Neural progenitor cell (in vitro differentiated cells): ENCODE measurements around the gene APIP. TPM values are rescaled to one million over a fixed set of nuclear protein-coding genes. Genes with fewer than 3 reads are reported as not detected.
A peak's percentile ranks its signal among the peaks of the same experiment; 100 is the strongest.

Experiments used
- DNase-seq: peaks from one replicate; pipeline ENCODE4 v3.0.0-alpha.2; 2016; ENCODE audit warnings: low spot score
- H2AFZ ChIP-seq: fragments of 200-600 bp; sonication (generic); replicated peaks from 2 replicates; pipeline ENCODE4 v1.6.1; 2016; ENCODE audit warnings: antibody characterized with exemption
- H3F3A ChIP-seq: fragments of 200-600 bp; sonication (generic); 2 replicates; pipeline ENCODE4 v1.6.1; 2016; ENCODE audit warnings: antibody characterized with exemption, low read depth
- H3K27ac ChIP-seq: fragments of 200-600 bp; sonication (generic); 2 replicates; pipeline ENCODE4 v1.5.1; 2016; ENCODE audit warnings: mild to moderate bottlenecking
- H3K27me3 ChIP-seq: fragments of 200-600 bp; sonication (generic); 2 replicates; pipeline ENCODE4 v1.6.1; 2016; ENCODE audit warnings: mild to moderate bottlenecking, moderate library complexity
- H3K36me3 ChIP-seq: fragments of 200-600 bp; sonication (generic); 2 replicates; pipeline ENCODE4 v1.5.1; 2016
- H3K4me1 ChIP-seq: fragments of 200-600 bp; sonication (generic); 2 replicates; pipeline ENCODE4 v1.6.1; 2016; ENCODE audit warnings: mixed run types
- H3K4me2 ChIP-seq: fragments of 200-600 bp; sonication (generic); 2 replicates; pipeline ENCODE4 v1.6.1; 2016
- H3K4me3 ChIP-seq: fragments of 200-600 bp; sonication (generic); 2 replicates; pipeline ENCODE4 v1.5.1; 2016
- H3K79me2 ChIP-seq: fragments of 200-600 bp; sonication (generic); 2 replicates; pipeline ENCODE4 v1.6.1; 2016; ENCODE audit warnings: low read depth
- H3K9ac ChIP-seq: fragments of 200-600 bp; sonication (generic); 2 replicates; pipeline ENCODE4 v1.6.1; 2016
- H3K9me3 ChIP-seq: fragments of 200-600 bp; sonication (generic); 2 replicates; pipeline ENCODE4 v1.5.1; 2016; ENCODE audit warnings: low read depth
- H4K20me1 ChIP-seq: fragments of 200-600 bp; sonication (generic); 2 replicates; pipeline ENCODE4 v1.6.1; 2016; ENCODE audit warnings: low read depth
- H3K27ac Mint-ChIP-seq: 3 replicates; pipeline ENCODE4 v1.8.0; 2021; ENCODE audit warnings: mixed read lengths
- H3K27me3 Mint-ChIP-seq: 2 replicates; pipeline ENCODE4 v1.8.0; 2022; ENCODE audit warnings: low read depth, mild to moderate bottlenecking, inconsistent platforms, moderate library complexity, mixed read lengths; ENCODE audit not compliant: insufficient read depth
- H3K36me3 Mint-ChIP-seq: 3 replicates; pipeline ENCODE4 v1.8.0; 2021; ENCODE audit warnings: mixed read lengths
- H3K4me1 Mint-ChIP-seq: 3 replicates; pipeline ENCODE4 v1.8.0; 2021; ENCODE audit warnings: mixed read lengths
- H3K4me3 Mint-ChIP-seq: 3 replicates; pipeline ENCODE4 v1.8.0; 2021; ENCODE audit warnings: mild to moderate bottlenecking, moderate library complexity, mixed read lengths
- H3K9me3 Mint-ChIP-seq: 3 replicates; pipeline ENCODE4 v1.8.0; 2020; ENCODE audit warnings: mixed read lengths
- CTCF ChIP-seq: fragments of 200-600 bp; sonication (generic); IDR thresholded peaks from 2 replicates; pipeline ENCODE4 v1.5.1; 2017; ENCODE audit warnings: antibody characterized with exemption, mild to moderate bottlenecking
- EZH2 ChIP-seq: fragments of 200-600 bp; sonication (generic); IDR thresholded peaks from 2 replicates; pipeline ENCODE4 v1.6.1; 2017; ENCODE audit warnings: antibody characterized with exemption, mild to moderate bottlenecking, moderate library complexity
- EZH2phosphoT487 ChIP-seq: fragments of 200-600 bp; sonication (generic); IDR thresholded peaks from 2 replicates; pipeline ENCODE4 v1.6.1; 2017; ENCODE audit warnings: antibody characterized with exemption
- total RNA-seq: library from RNA; depleted of rRNA; stranded (reverse); fragments of >200 nt; gene quantifications from 2 replicates; pipeline ENCODE4 v1.2.3, GENCODE V29; 2015; ENCODE audit warnings: low replicate concordance

The APIP gene
- total RNA-seq, 1 donor from 2014 or later, result 28.7 TPM

- H3K36me3 Mint-ChIP-seq, result peaks cover 13% of the 10 kb centered on the region
- no peak overlapping the region for H3K4me3 ChIP-seq
- no peaks in the 10 kb centered on the region for H4K20me1 ChIP-seq
- no peaks in the 10 kb centered on the region for H3F3A ChIP-seq
- H3K4me1 ChIP-seq, result peaks cover 8% of the 10 kb centered on the region
- no peak for TF ChIP-seq CTCF
- no peak overlapping the region for H3K27ac Mint-ChIP-seq
- peaks cover 2% of the 10 kb centered on the region for H3K4me1 Mint-ChIP-seq
- H3K9ac ChIP-seq, result no peak overlapping the region
- H3K27me3 ChIP-seq, result no peaks in the 10 kb centered on the region
- H3K27me3 Mint-ChIP-seq, result no peaks in the 10 kb centered on the region
- no peak overlapping the region for H3K4me3 Mint-ChIP-seq
- no peaks in the 10 kb centered on the region for H3K9me3 Mint-ChIP-seq
- H3K27ac ChIP-seq, result no peak overlapping the region
- DNase-seq, result no peak
- H3K79me2 ChIP-seq, result no peaks in the 10 kb centered on the region
- H3K4me2 ChIP-seq, result no peak overlapping the region
- H2AFZ ChIP-seq, result no peak overlapping the region
- no peaks in the 10 kb centered on the region for H3K9me3 ChIP-seq
- H3K36me3 ChIP-seq, result no peaks in the 10 kb centered on the region
Observed at GRCh38 chr11:34957606-34958005, 41.4 kb upstream of the APIP start.

GRCh38 chr11:34957206-34957605 is 41.0 kb upstream of the APIP start:
- no peak overlapping the region for H3K27ac ChIP-seq
- Mint-ChIP-seq H3K4me3 (no peak overlapping the region), H3K36me3 (peaks cover 13% of the 10 kb centered on the region), H3K9me3 (no peaks in the 10 kb centered on the region), H3K4me1 (peaks cover 2% of the 10 kb centered on the region), H3K27ac (no peak overlapping the region), H3K27me3 (no peaks in the 10 kb centered on the region)
- TF ChIP-seq CTCF, result no peak
- TF ChIP-seq EZH2, result no peak
- no peak for TF ChIP-seq EZH2phosphoT487
- H4K20me1 ChIP-seq, result no peaks in the 10 kb centered on the region
- H3K4me3 ChIP-seq, result no peak overlapping the region
- no peak overlapping the region for H2AFZ ChIP-seq
- H3F3A ChIP-seq, result no peaks in the 10 kb centered on the region
- DNase-seq, result no peak
- H3K79me2 ChIP-seq, result no peaks in the 10 kb centered on the region
- H3K27me3 ChIP-seq, result no peaks in the 10 kb centered on the region
- H3K4me1 ChIP-seq, result peaks cover 8% of the 10 kb centered on the region
- peak overlapping the region; percentile 46 for H3K4me2 ChIP-seq
- H3K36me3 ChIP-seq, result no peaks in the 10 kb centered on the region
- no peaks in the 10 kb centered on the region for H3K9me3 ChIP-seq
- H3K9ac ChIP-seq, result no peak overlapping the region

- H3K36me3 Mint-ChIP-seq, result peaks cover 8% of the 10 kb centered on the region
- Histone ChIP-seq H3K36me3 (peaks cover 2% of the 10 kb centered on the region), H3K4me2 (no peak overlapping the region), H3F3A (no peaks in the 10 kb centered on the region), H3K9me3 (no peaks in the 10 kb centered on the region), H3K79me2 (no peaks in the 10 kb centered on the region), H3K27ac (no peak overlapping the region), H3K4me3 (no peak overlapping the region), H3K9ac (no peak overlapping the region), H4K20me1 (no peaks in the 10 kb centered on the region), H2AFZ (no peak overlapping the region), H3K4me1 (peaks cover 8% of the 10 kb centered on the region), H3K27me3 (no peaks in the 10 kb centered on the region)
- TF ChIP-seq EZH2phosphoT487, result no peak
- no peak for TF ChIP-seq CTCF
- TF ChIP-seq EZH2, result no peak
- H3K9me3 Mint-ChIP-seq, result no peaks in the 10 kb centered on the region
- no peak overlapping the region for H3K4me3 Mint-ChIP-seq
- no peaks in the 10 kb centered on the region for H3K27me3 Mint-ChIP-seq
- no peak for DNase-seq
- peaks cover 2% of the 10 kb centered on the region for H3K4me1 Mint-ChIP-seq
- no peak overlapping the region for H3K27ac Mint-ChIP-seq
Observed at GRCh38 chr11:34953955-34954354, 37.8 kb upstream of the APIP start.

GRCh38 chr11:34948696-34949095 is 32.5 kb upstream of the APIP start:
- Histone ChIP-seq H3K27me3 (no peaks in the 10 kb centered on the region), H3K9ac (no peak overlapping the region), H3K4me3 (no peak overlapping the region), H3K27ac (no peak overlapping the region), H3K4me1 (no peaks in the 10 kb centered on the region), H3K79me2 (peaks cover 9% of the 10 kb centered on the region), H3K36me3 (peaks cover 3% of the 10 kb centered on the region), H2AFZ (no peak overlapping the region), H4K20me1 (no peaks in the 10 kb centered on the region), H3K9me3 (no peaks in the 10 kb centered on the region), H3F3A (no peaks in the 10 kb centered on the region), H3K4me2 (no peak overlapping the region)
- no peaks in the 10 kb centered on the region for H3K27me3 Mint-ChIP-seq
- no peaks in the 10 kb centered on the region for H3K4me1 Mint-ChIP-seq
- no peak overlapping the region for H3K27ac Mint-ChIP-seq
- peaks cover 4% of the 10 kb centered on the region for H3K9me3 Mint-ChIP-seq
- no peak overlapping the region for H3K4me3 Mint-ChIP-seq
- no peak for DNase-seq
- no peak for TF ChIP-seq EZH2phosphoT487
- no peak for TF ChIP-seq CTCF
- TF ChIP-seq EZH2, result no peak
- peaks cover 10% of the 10 kb centered on the region for H3K36me3 Mint-ChIP-seq
